Esophagus muscularis mucosa (tissue), 4 donors: Measurements from ENCODE around the gene IL10.

ENCODE experiments used
- CTCF ChIP-seq, 3 experiments: fragments of 200-600 bp in 2 of 3; fragments of 450-650 bp in 1 of 3; sonication (generic) in 2 of 3; IDR thresholded peaks; one replicate each; pipeline ENCODE4 v1.5.1; 2017 to 2019; ENCODE audit warnings: antibody characterized with exemption in 3 of 3, mild to moderate bottlenecking in 2 of 3, moderate library complexity in 1 of 3
- EP300 ChIP-seq: sonication (generic); formaldehyde crosslinking; IDR thresholded peaks from one replicate; pipeline ENCODE4 v1.6.1; 2017; ENCODE audit warnings: antibody characterized with exemption
- POLR2A ChIP-seq: fragments of 450-650 bp; IDR thresholded peaks from one replicate; pipeline ENCODE4 v1.6.1; 2017; ENCODE audit warnings: antibody characterized with exemption, moderate library complexity, mild to moderate bottlenecking, low read depth
- POLR2AphosphoS5 ChIP-seq, 2 donors: sonication (generic); formaldehyde crosslinking; IDR thresholded peaks; one replicate each; pipeline ENCODE4 v1.6.1; 2017; ENCODE audit warnings: antibody characterized with exemption in 2 of 2

- TF ChIP-seq CTCF (IDR thresholded peaks at IDR 0.05) (no peak), POLR2A (no peak), POLR2AphosphoS5 (IDR thresholded peaks at IDR 0.05) (no peak), EP300 (no peak)
Measured at GRCh38 chr1:206729507-206729906, 42.8 kb downstream of the IL10 start.
